ENCODE measurements around the gene LENG1. TPM values are rescaled to one million over a fixed set of nuclear protein-coding genes. Genes with fewer than 3 reads are reported as not detected.

Gene LENG1
- total and polyA plus RNA-seq, 2 experiments from 2014 or later, result 8.4 to 15.0 TPM

DNA sequence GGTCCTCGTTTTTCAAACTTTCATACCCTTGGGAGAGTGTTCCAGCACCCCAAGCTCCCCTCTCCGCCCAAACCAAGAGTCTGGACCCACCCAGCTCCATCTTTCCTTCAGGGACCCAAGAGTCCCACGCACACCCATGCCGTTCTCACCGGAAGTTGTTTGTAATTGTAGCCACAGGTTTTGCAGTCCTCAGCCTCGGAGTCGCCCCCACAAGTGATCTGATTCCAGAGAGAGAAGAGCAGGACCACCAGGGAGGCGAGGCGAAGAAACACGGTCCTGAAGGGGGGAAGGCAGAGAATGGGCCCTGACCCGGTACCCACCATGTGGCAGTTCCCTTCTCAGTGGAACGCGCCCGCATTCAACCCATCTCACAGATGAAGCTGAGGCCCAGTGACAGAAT lies 3.4 kb upstream of the LENG1 start:
- H3K4me1 ChIP-seq (ENCODE audit: insufficient read depth), result peaks cover 20% of the 10 kb centered on the region
- H3K36me3 ChIP-seq (replicated peaks; ENCODE audit: insufficient read depth, low read depth), result no peaks in the 10 kb centered on the region
- DNase-seq (ENCODE audit: low spot score), result no peak
- H3K9me3 ChIP-seq (ENCODE audit: low read depth), result no peaks in the 10 kb centered on the region
- no peak overlapping the region for H2AFZ ChIP-seq
- H3K4me2 ChIP-seq, result peak overlapping the region; percentile 79
- peaks cover 12% of the 10 kb centered on the region for H3K79me2 ChIP-seq
- H4K20me1 ChIP-seq (ENCODE audit: insufficient read depth, poor library complexity, severe bottlenecking), result no peaks in the 10 kb centered on the region
- H3K9me2 ChIP-seq (replicated peaks; ENCODE audit: insufficient read depth), result no peaks in the 10 kb centered on the region
- TF ChIP-seq, protein P1, sequence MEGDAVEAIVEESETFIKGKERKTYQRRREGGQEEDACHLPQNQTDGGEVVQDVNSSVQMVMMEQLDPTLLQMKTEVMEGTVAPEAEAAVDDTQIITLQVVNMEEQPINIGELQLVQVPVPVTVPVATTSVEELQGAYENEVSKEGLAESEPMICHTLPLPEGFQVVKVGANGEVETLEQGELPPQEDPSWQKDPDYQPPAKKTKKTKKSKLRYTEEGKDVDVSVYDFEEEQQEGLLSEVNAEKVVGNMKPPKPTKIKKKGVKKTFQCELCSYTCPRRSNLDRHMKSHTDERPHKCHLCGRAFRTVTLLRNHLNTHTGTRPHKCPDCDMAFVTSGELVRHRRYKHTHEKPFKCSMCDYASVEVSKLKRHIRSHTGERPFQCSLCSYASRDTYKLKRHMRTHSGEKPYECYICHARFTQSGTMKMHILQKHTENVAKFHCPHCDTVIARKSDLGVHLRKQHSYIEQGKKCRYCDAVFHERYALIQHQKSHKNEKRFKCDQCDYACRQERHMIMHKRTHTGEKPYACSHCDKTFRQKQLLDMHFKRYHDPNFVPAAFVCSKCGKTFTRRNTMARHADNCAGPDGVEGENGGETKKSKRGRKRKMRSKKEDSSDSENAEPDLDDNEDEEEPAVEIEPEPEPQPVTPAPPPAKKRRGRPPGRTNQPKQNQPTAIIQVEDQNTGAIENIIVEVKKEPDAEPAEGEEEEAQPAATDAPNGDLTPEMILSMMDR (IDR thresholded peaks at IDR 0.05; ENCODE audit: poor library complexity), result no peak
- TF ChIP-seq EZH2phosphoT487 (IDR thresholded peaks at IDR 0.05; ENCODE audit: low read depth, severe bottlenecking, unreplicated experiment) (no peak), EZH2 (IDR thresholded peaks at IDR 0.05; ENCODE audit: borderline replicate concordance) (no peak)
- H3K27me3 ChIP-seq, result no peaks in the 10 kb centered on the region
- H3K27ac ChIP-seq, result peak overlapping the region; percentile 45
- no peak overlapping the region for H3K4me3 ChIP-seq
- 96% methylated on average over 14 of the region's 14 CpGs for WGBS (ENCODE audit: low lambda C conversion rate, missing lambda C conversion rate)

DNA sequence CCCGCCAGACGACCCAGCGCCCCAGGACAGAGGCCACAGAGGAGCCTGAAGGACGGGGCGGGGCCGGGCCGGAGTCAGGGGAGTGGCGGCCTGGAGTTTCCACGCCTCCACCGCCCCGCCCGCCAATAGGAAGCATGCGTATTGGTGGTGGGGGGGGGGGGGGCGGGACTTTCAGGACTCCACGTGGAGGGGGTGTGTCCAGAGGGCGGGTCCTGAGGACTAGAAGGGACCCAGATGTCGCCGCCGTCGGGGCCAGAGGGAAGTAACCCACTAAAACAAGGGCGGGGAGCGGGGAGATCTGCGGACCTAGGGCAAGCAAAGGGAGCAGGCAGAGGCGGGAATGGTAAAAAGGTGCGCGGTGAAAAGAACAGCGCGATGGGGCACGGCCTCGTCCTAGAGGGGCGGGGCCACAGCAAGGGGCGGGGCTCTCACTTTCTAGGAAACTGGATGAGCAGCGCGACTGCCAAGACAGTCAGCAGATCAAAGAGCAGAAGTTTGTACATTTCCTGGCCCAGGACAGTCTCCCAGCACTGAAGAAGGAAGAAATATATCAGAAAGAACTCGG lies 2.8 kb upstream of the LENG1 start:
- no peak overlapping the region for H3K4me3 ChIP-seq
- H2AFZ ChIP-seq, result no peak overlapping the region
- TF ChIP-seq EZH2phosphoT487 (IDR thresholded peaks at IDR 0.05; ENCODE audit: low read depth, severe bottlenecking, unreplicated experiment) (no peak), EZH2 (IDR thresholded peaks at IDR 0.05; ENCODE audit: borderline replicate concordance) (no peak)
- TF ChIP-seq, protein P1 (IDR thresholded peaks at IDR 0.05; ENCODE audit: poor library complexity), result no peak
- peak overlapping the region; percentile 45 for H3K27ac ChIP-seq
- H3K27me3 ChIP-seq, result no peaks in the 10 kb centered on the region
- H3K9me3 ChIP-seq (ENCODE audit: low read depth), result no peaks in the 10 kb centered on the region
- 12% methylated on average over 23 of the region's 35 CpGs for WGBS (ENCODE audit: low lambda C conversion rate, missing lambda C conversion rate)
- no peaks in the 10 kb centered on the region for H3K36me3 ChIP-seq (replicated peaks; ENCODE audit: insufficient read depth, low read depth)
- no peaks in the 10 kb centered on the region for H4K20me1 ChIP-seq (ENCODE audit: insufficient read depth, poor library complexity, severe bottlenecking)
- DNase-seq (ENCODE audit: low spot score), result peak; percentile 91
- H3K4me2 ChIP-seq, result peak overlapping the region; percentile 79
- H3K79me2 ChIP-seq, result peaks cover 14% of the 10 kb centered on the region
- H3K9me2 ChIP-seq (replicated peaks; ENCODE audit: insufficient read depth), result no peaks in the 10 kb centered on the region
- H3K4me1 ChIP-seq (ENCODE audit: insufficient read depth), result peaks cover 20% of the 10 kb centered on the region

DNA sequence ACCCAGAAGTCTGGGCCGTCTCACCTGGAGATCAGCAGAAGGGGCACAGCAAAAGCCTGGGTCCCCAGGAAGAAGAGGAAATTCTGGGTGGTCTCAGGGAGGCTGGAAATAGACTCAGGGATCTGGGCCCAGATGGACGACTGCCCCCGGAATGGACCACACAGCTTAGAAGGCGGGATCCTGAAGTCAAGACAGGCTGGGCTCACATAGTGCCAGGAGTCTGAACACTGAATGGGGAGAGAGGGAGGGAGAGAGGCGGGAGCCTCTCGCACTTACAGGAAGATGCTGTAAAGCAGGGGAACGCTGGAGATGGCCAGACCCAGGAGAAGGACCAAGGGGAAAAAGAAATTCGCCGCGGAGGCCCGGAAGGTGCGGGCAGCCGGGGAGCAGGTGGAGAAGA lies 1.3 kb upstream of the LENG1 start:
- no peaks in the 10 kb centered on the region for H4K20me1 ChIP-seq (ENCODE audit: insufficient read depth, poor library complexity, severe bottlenecking)
- H3K79me2 ChIP-seq, result peaks cover 14% of the 10 kb centered on the region
- H3K27me3 ChIP-seq, result no peaks in the 10 kb centered on the region
- peak overlapping the region; percentile 46 for H2AFZ ChIP-seq
- peak overlapping the region; percentile 79 for H3K27ac ChIP-seq
- H3K4me2 ChIP-seq, result peak overlapping the region; percentile 79
- 72% methylated on average over 13 of the region's 13 CpGs for WGBS (ENCODE audit: low lambda C conversion rate, missing lambda C conversion rate)
- no peaks in the 10 kb centered on the region for H3K9me3 ChIP-seq (ENCODE audit: low read depth)
- H3K4me3 ChIP-seq, result peak overlapping the region; percentile 20
- H3K4me1 ChIP-seq (ENCODE audit: insufficient read depth), result peaks cover 20% of the 10 kb centered on the region
- no peaks in the 10 kb centered on the region for H3K9me2 ChIP-seq (replicated peaks; ENCODE audit: insufficient read depth)
- TF ChIP-seq, protein P1 (IDR thresholded peaks at IDR 0.05; ENCODE audit: poor library complexity), result no peak
- TF ChIP-seq EZH2 (IDR thresholded peaks at IDR 0.05; ENCODE audit: borderline replicate concordance) (no peak), EZH2phosphoT487 (IDR thresholded peaks at IDR 0.05; ENCODE audit: low read depth, severe bottlenecking, unreplicated experiment) (no peak)
- no peaks in the 10 kb centered on the region for H3K36me3 ChIP-seq (replicated peaks; ENCODE audit: insufficient read depth, low read depth)
- no peak for DNase-seq (ENCODE audit: low spot score)

All from hepatocyte (in vitro differentiated cells).